ENCODE results near the gene SLC6A3. TPM values are rescaled to one million over a fixed set of nuclear protein-coding genes. Genes with fewer than 3 reads are reported as not detected.

Gene SLC6A3
- total and polyA plus RNA-seq, 2 of the 13 experiments (the other 11 are each of a cell fraction or from before 2014, with no cell fraction given): 0.01 TPM; not detected in 1

DNA sequence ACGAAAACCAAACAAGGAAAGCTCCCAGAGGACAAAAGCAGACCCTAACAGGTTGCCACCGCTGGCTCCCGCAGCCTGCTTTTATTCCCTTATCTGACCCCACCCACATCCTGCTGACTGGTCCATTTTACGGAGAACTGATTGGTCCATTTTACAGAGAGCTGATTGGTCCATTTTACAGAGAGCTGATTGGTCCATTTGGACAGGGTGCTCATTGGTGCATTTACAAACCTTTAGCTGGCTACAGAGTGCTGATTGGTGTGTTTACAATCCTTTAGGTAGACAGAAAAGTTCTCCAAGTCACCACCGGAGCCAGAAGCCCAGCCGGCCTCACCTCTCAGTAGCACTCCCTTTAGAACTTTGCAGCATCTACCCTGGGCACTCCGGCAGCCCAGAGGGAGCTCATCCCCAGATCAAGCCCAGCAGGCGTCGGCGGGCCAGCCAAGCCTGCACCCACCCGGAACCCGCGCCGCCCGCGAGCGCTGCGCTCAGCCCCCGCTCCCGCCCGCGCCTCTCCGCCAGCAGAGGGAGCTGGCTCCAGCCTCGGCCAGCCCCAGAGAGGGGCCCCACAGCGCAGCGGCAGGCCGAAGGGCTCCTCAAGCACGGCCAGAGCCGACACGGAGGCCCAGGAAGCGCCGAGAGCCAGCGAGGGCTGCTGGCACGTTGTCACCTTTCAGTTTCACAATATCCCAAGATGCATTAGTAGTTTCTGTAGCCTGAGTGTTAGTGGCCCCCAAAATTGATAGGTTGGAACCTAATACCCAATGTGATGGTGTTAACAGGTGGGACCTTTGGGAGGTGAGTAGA is 65.0 kb downstream of the SLC6A3 start (continued):
- TF ChIP-seq TCF12 (IDR thresholded peaks at IDR 0.05) (no peak), TCF12 (CRISPR knock-in tag; IDR thresholded peaks at IDR 0.05) (no peak), NONO (IDR thresholded peaks at IDR 0.05) (no peak), NONO (CRISPR knock-in tag; conservative IDR thresholded peaks at IDR 0.05) (no peak), ZNF772 (CRISPR knock-in tag; IDR thresholded peaks at IDR 0.05) (peak; percentile 45; the same call in 1 of the 2 replicates), YEATS4 (CRISPR knock-in tag; IDR thresholded peaks at IDR 0.05; ENCODE audit: borderline replicate concordance) (no peak), TSC22D2 (CRISPR knock-in tag; IDR thresholded peaks at IDR 0.05; ENCODE audit: borderline replicate concordance) (no peak), RBAK (CRISPR knock-in tag; IDR thresholded peaks at IDR 0.05) (no peak), ZNF501 (CRISPR knock-in tag; IDR thresholded peaks at IDR 0.05) (0 out of 2 replicates have a peak, but pooled peaks have one; percentile 35), HNRNPL (IDR thresholded peaks at IDR 0.05; ENCODE audit: low read depth, low read length) (no peak), GPN1 (CRISPR knock-in tag; IDR thresholded peaks at IDR 0.05; ENCODE audit: borderline replicate concordance) (no peak), ZNF773 (CRISPR knock-in tag; IDR thresholded peaks at IDR 0.05; ENCODE audit: borderline replicate concordance) (no peak), RAD21 (CRISPR knock-in tag; IDR thresholded peaks at IDR 0.05) (peak; percentile 85), RAD51 (IDR thresholded peaks at IDR 0.05; ENCODE audit: borderline replicate concordance) (no peak), YY1 (IDR thresholded peaks at IDR 0.05; ENCODE audit: insufficient read depth, insufficient replicate concordance, low read depth, low read length) (peak; percentile 48), MBD4 (IDR thresholded peaks at IDR 0.05; ENCODE audit: borderline replicate concordance, low read length) (no peak), ZNF264 (CRISPR knock-in tag; IDR thresholded peaks at IDR 0.05) (no peak), ZFY (CRISPR knock-in tag; IDR thresholded peaks at IDR 0.05) (peak; percentile 42; the same call in 1 of the 2 replicates), ZNF839 (CRISPR knock-in tag; IDR thresholded peaks at IDR 0.05; ENCODE audit: borderline replicate concordance) (no peak), MYC (CRISPR knock-in tag; IDR thresholded peaks at IDR 0.05; ENCODE audit: borderline replicate concordance) (0 out of 2 replicates have a peak, but pooled peaks have one; percentile 26), KDM3A (CRISPR knock-in tag; IDR thresholded peaks at IDR 0.05; ENCODE audit: low read depth) (no peak), ZNF652 (CRISPR knock-in tag; IDR thresholded peaks at IDR 0.05; ENCODE audit: borderline replicate concordance, low read depth) (no peak), ZNF766 (CRISPR knock-in tag; IDR thresholded peaks at IDR 0.05; ENCODE audit: borderline replicate concordance) (no peak), ZNF317 (CRISPR knock-in tag; IDR thresholded peaks at IDR 0.05) (no peak)
- TF ChIP-seq, protein P1, sequence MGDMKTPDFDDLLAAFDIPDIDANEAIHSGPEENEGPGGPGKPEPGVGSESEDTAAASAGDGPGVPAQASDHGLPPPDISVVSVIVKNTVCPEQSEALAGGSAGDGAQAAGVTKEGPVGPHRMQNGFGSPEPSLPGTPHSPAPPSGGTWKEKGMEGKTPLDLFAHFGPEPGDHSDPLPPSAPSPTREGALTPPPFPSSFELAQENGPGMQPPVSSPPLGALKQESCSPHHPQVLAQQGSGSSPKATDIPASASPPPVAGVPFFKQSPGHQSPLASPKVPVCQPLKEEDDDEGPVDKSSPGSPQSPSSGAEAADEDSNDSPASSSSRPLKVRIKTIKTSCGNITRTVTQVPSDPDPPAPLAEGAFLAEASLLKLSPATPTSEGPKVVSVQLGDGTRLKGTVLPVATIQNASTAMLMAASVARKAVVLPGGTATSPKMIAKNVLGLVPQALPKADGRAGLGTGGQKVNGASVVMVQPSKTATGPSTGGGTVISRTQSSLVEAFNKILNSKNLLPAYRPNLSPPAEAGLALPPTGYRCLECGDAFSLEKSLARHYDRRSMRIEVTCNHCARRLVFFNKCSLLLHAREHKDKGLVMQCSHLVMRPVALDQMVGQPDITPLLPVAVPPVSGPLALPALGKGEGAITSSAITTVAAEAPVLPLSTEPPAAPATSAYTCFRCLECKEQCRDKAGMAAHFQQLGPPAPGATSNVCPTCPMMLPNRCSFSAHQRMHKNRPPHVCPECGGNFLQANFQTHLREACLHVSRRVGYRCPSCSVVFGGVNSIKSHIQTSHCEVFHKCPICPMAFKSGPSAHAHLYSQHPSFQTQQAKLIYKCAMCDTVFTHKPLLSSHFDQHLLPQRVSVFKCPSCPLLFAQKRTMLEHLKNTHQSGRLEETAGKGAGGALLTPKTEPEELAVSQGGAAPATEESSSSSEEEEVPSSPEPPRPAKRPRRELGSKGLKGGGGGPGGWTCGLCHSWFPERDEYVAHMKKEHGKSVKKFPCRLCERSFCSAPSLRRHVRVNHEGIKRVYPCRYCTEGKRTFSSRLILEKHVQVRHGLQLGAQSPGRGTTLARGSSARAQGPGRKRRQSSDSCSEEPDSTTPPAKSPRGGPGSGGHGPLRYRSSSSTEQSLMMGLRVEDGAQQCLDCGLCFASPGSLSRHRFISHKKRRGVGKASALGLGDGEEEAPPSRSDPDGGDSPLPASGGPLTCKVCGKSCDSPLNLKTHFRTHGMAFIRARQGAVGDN (CRISPR knock-in tag; IDR thresholded peaks at IDR 0.05): peak; percentile 80
- TF ChIP-seq, protein P2, sequence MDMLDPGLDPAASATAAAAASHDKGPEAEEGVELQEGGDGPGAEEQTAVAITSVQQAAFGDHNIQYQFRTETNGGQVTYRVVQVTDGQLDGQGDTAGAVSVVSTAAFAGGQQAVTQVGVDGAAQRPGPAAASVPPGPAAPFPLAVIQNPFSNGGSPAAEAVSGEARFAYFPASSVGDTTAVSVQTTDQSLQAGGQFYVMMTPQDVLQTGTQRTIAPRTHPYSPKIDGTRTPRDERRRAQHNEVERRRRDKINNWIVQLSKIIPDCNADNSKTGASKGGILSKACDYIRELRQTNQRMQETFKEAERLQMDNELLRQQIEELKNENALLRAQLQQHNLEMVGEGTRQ (IDR thresholded peaks at IDR 0.05; ENCODE audit: low read depth, low read length): no peak
- TF ChIP-seq, protein P2 (CRISPR knock-in tag; IDR thresholded peaks at IDR 0.05; ENCODE audit: borderline replicate concordance): no peak
